ENCODE data around the gene GNA12. TPM values are rescaled to one million over a fixed set of nuclear protein-coding genes. Genes with fewer than 3 reads are reported as not detected.
"Not testable (repeated sequence)": the region's sequence is repeated elsewhere in the genome, so short reads cannot be mapped to it uniquely, and the experiment has no call there.

GNA12 gene
- polyA plus RNA-seq, 1 donor: 26.7 TPM

DNA sequence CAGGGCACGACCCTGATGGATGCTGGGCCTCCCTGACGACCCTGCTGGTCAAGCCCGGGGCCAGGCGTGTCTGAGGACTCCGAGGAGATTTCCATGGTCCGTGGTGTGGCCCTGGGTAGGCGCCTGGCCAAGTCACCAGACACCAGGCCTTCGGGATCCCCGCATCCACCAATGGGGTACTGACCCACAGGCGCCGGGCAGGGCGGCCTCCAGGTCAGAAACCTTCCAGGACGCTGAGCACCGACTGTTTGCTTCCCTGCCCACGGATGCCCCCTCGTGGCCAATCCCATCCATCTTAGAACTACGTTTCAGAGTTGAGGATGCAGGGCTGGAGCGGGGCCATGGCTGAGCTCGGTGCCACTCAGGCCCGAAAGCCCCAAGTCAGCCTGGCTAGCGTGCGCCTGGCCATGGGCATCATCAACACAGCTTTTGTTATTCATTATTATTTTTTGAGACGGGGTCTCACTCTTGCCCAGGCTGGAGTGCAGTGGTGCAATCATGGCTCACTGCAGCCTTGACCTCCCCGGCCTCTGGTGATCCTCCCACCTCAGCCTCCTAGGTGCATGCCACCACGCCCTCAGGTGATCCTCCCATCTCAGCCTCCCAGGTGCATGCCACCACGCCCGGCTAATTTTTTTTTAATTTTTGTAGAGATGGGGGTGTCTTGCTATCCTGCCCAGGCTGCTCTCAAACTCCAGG lies 163.2 kb downstream of the GNA12 start:
- WGBS (ENCODE audit: insufficient coverage, low lambda C conversion rate): no CpG with 5 or more reads among the region's 27 CpGs
- Histone ChIP-seq H3K27me3 (ENCODE audit: control insufficient read depth, insufficient read depth, low read length) (peaks cover 2% of the 10 kb centered on the region), H3K36me3 (ENCODE audit: control insufficient read depth, insufficient read depth, low read length) (no peaks in the 10 kb centered on the region), H3K9me3 (ENCODE audit: control insufficient read depth, low read depth, low read length) (no peaks in the 10 kb centered on the region), H3K4me3 (ENCODE audit: low read length) (no peak overlapping the region), H3K27ac (ENCODE audit: low read length) (no peak overlapping the region), H3K4me1 (ENCODE audit: control insufficient read depth, insufficient read depth, low read length) (peaks cover 5% of the 10 kb centered on the region)
- DNase-seq: peak; percentile 58 to 60

DNA sequence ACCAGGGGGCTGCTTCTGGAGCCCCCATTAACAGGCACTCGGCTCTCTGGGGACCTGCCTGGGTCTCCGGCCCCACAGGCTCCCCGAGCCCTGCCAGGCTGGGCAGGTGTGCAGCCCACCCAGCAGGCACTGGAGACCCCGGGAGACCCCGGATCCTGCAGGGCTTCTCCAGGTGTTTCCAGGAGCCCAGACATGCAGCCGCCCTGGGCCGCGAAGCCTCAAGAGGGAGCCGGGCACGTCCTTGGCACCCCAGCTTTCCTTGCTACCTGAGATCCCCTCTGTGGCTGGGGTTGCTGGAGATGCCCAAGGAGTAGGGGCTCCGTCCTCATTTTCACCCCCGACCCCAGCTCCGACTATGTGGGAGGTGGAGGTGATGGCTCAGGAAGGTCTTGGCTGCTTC lies 163.9 kb downstream of the GNA12 start:
- Histone ChIP-seq H3K4me3 (ENCODE audit: low read length) (no peak overlapping the region), H3K27ac (ENCODE audit: low read length) (no peak overlapping the region), H3K4me1 (ENCODE audit: control insufficient read depth, insufficient read depth, low read length) (peaks cover 5% of the 10 kb centered on the region), H3K9me3 (ENCODE audit: control insufficient read depth, low read depth, low read length) (no peaks in the 10 kb centered on the region), H3K27me3 (ENCODE audit: control insufficient read depth, insufficient read depth, low read length) (no peaks in the 10 kb centered on the region), H3K36me3 (ENCODE audit: control insufficient read depth, insufficient read depth, low read length) (no peaks in the 10 kb centered on the region)
- no peak for DNase-seq
- WGBS (ENCODE audit: insufficient coverage, low lambda C conversion rate): no CpG with 5 or more reads among the region's 13 CpGs

DNA sequence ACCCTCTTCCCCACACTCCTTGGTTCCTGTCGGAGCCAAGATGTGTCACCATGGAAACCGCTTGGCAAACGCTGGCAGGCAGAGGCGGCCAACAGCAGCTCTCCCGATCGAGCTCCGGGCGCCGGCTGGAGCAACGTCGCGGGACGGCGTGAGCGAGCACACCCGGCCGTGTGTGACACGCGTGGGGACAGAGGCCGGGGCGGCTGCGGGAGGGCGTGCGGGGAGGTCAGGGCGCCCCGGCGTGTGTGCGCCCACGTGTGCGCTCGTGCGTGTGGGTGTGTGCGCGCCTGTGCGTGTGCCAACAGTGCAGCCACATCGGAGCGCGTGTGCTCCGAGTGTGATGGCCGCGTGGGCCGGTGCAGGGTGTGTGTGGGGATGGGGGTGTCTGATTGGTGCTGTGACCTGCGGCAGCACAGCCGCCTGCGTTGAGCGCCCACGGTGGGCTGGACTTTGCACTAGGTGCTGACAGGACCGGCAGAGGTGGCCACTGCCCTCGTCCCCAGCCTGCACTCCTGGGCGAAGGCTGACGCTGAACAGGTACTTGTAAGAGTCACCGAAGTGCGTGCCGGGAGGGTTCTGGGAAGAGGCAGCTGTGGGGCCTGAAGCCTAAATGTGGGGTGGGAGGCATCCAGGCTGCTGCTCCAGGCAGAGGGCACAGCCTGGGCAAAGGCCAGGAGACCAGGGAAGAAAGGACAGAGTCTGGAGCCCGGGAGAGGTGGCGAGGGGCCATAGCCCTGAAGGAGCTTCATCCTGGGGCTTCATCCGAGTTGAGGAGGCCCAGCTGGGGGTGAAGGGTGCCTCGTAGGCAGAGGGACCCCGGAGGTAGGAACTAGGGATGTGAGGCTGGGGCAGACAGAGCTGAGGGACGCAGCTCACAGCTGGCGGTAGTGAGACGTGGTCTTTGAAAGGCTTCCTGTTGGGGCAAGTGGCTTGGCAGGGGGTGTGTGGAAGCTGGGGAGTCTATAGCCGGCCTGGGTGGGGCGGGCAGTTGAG lies 164.7 kb downstream of the GNA12 start:
- not testable (repeated sequence) for H3K36me3 ChIP-seq (ENCODE audit: control insufficient read depth, insufficient read depth, low read length); H3K27ac ChIP-seq (ENCODE audit: low read length); H3K4me3 ChIP-seq (ENCODE audit: low read length); H3K27me3 ChIP-seq (ENCODE audit: control insufficient read depth, insufficient read depth, low read length); H3K9me3 ChIP-seq (ENCODE audit: control insufficient read depth, low read depth, low read length); H3K4me1 ChIP-seq (ENCODE audit: control insufficient read depth, insufficient read depth, low read length)
- peak in 1 of 2 donors; percentile 46 for DNase-seq
- WGBS (ENCODE audit: insufficient coverage, low lambda C conversion rate): no CpG with 5 or more reads among the region's 64 CpGs

DNA sequence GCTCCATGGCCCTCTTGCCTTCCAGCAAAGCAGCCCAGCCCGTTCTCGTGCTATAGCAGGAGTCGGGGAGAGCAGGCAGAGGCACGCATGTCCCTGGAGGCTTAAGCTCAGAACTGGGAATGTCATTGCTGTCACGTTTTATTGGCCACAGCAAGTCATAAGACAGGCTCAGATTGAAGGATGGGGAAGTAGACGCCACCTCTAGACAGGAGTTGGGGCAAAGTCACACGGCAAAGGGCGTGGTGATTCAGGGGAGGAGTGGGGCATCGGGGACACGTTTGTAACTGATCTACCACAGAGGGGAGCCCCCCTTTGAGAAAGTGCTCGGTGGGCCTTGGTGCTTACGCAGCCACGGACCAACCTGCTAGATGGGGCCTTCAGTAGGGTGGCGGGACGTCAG lies 165.7 kb downstream of the GNA12 start:
- peak; percentile 71 to 86 for DNase-seq
- not testable (repeated sequence) for H3K4me3 ChIP-seq (ENCODE audit: low read length); H3K27me3 ChIP-seq (ENCODE audit: control insufficient read depth, insufficient read depth, low read length); H3K4me1 ChIP-seq (ENCODE audit: control insufficient read depth, insufficient read depth, low read length); H3K27ac ChIP-seq (ENCODE audit: low read length); H3K36me3 ChIP-seq (ENCODE audit: control insufficient read depth, insufficient read depth, low read length); H3K9me3 ChIP-seq (ENCODE audit: control insufficient read depth, low read depth, low read length)
- WGBS (ENCODE audit: insufficient coverage, low lambda C conversion rate): no CpG with 5 or more reads among the region's 15 CpGs

Other genes with a start within 250 kb of the GNA12 start
- gene TTYH3, start 212.3 kb downstream of the GNA12 start, polyA plus RNA-seq: 152 TPM
- gene AMZ1, start 156.1 kb downstream of the GNA12 start, polyA plus RNA-seq: 0.34 TPM
- gene CARD11, start 199.6 kb upstream of the GNA12 start, polyA plus RNA-seq: 4.8 TPM

Measured in large intestine (tissue), 3 donors.